Ascending aorta (tissue), 2 donors: ENCODE data around the gene CCDC106. TPM values are rescaled to one million over a fixed set of nuclear protein-coding genes. Genes with fewer than 3 reads are reported as not detected.

Experiments used
- DNase-seq, 2 donors: peaks; one replicate each; pipeline ENCODE4 v3.0.0-alpha.2; 2019; ENCODE audit warnings: low spot score in 2 of 2
- H3K27ac ChIP-seq, 2 donors: fragments of 200-600 bp; sonication (generic); one replicate each; pipeline ENCODE4 v1.5.1; 2016 to 2017; ENCODE audit warnings: mild to moderate bottlenecking in 1 of 2
- H3K27me3 ChIP-seq: fragments of 200-600 bp; sonication (generic); one replicate; pipeline ENCODE4 v1.5.1; 2017
- H3K36me3 ChIP-seq, 2 donors: fragments of 200-600 bp; sonication (generic); one replicate each; pipeline ENCODE4 v1.5.1; 2016
- H3K4me1 ChIP-seq, 2 donors: fragments of 200-600 bp; sonication (generic); one replicate each; pipeline ENCODE4 v1.5.1; 2016 to 2017; ENCODE audit warnings: mild to moderate bottlenecking in 1 of 2
- H3K4me3 ChIP-seq, 2 donors: fragments of 200-600 bp; sonication (generic); one replicate each; pipeline ENCODE4 v1.5.1; 2016 to 2017; ENCODE audit warnings: mild to moderate bottlenecking in 1 of 2
- H3K9me3 ChIP-seq, 2 donors: fragments of 200-600 bp; sonication (generic); one replicate each; pipeline ENCODE4 v1.5.1; 2016
- CTCF ChIP-seq, 3 experiments: fragments of 200-600 bp in 2 of 3; fragments of 450-650 bp in 1 of 3; sonication (generic) in 2 of 3; IDR thresholded peaks; one replicate each; pipeline ENCODE4 v1.5.1; 2016 to 2019; ENCODE audit warnings: antibody characterized with exemption in 3 of 3, mild to moderate bottlenecking in 1 of 3, moderate library complexity in 1 of 3
- intact Hi-C: fragments of 100-400 bp; cut with DNase I; formaldehyde crosslinking; loops from one replicate; pipeline ENCODE4 v1.15.1; 2023
- total RNA-seq: library from RNA; depleted of rRNA; stranded (reverse); fragments of >200 nt; gene quantifications from one replicate; pipeline ENCODE4 v1.1.0, GENCODE V29; 2016

CCDC106 gene
- total RNA-seq, 1 donor from 2014 or later = 27.6 TPM

- DNase-seq = no peak
- H3K27ac ChIP-seq = no peak overlapping the region
- H3K4me1 ChIP-seq = peaks cover 0 to 4% of the 10 kb centered on the region in 2 donors
- peaks cover 68 to 77% of the 10 kb centered on the region in 2 donors for H3K36me3 ChIP-seq
- no peaks in the 10 kb centered on the region for H3K9me3 ChIP-seq
- no peak overlapping the region for H3K4me3 ChIP-seq
- intact Hi-C loops = no loop called here
- no peak for TF ChIP-seq CTCF (IDR thresholded peaks at IDR 0.05)
- H3K27me3 ChIP-seq = no peaks in the 10 kb centered on the region
These were observed 21.6 kb downstream of the CCDC106 start for GRCh38 chr19:55669418-55670279.

GRCh38 chr19:55670280-55671053, 22.5 kb downstream of the CCDC106 start:
- no peak for TF ChIP-seq CTCF (IDR thresholded peaks at IDR 0.05)
- intact Hi-C loops = no loop called here
- Histone ChIP-seq H3K4me1 (peaks cover 0 to 5% of the 10 kb centered on the region in 2 donors), H3K4me3 (no peak overlapping the region), H3K27ac (no peak overlapping the region), H3K9me3 (no peaks in the 10 kb centered on the region), H3K36me3 (peaks cover 64 to 72% of the 10 kb centered on the region in 2 donors), H3K27me3 (no peaks in the 10 kb centered on the region)
- DNase-seq = peak in 1 of 2 donors; percentile 76

- DNase-seq = no peak
- Histone ChIP-seq H3K4me1 (peaks cover 0 to 9% of the 10 kb centered on the region in 2 donors), H3K4me3 (no peak overlapping the region), H3K27ac (no peak overlapping the region), H3K9me3 (no peaks in the 10 kb centered on the region), H3K36me3 (peaks cover 59 to 66% of the 10 kb centered on the region in 2 donors), H3K27me3 (no peaks in the 10 kb centered on the region)
- intact Hi-C loops = no loop called here
- no peak for TF ChIP-seq CTCF (IDR thresholded peaks at IDR 0.05)
These were observed 23.0 kb downstream of the CCDC106 start for GRCh38 chr19:55671054-55671378.

- H3K27me3 ChIP-seq = no peaks in the 10 kb centered on the region
- H3K36me3 ChIP-seq = peaks cover 45 to 56% of the 10 kb centered on the region in 2 donors
- intact Hi-C loops = no loop called here
- no peak for DNase-seq
- H3K4me3 ChIP-seq = no peak overlapping the region
- H3K27ac ChIP-seq = no peak overlapping the region
- TF ChIP-seq CTCF (IDR thresholded peaks at IDR 0.05) = no peak
- peaks cover 6 to 23% of the 10 kb centered on the region in 2 donors for H3K4me1 ChIP-seq
- H3K9me3 ChIP-seq = no peaks in the 10 kb centered on the region
These were observed 24.4 kb downstream of the CCDC106 start for GRCh38 chr19:55672418-55672817.

GRCh38 chr19:55673465-55673864, 25.5 kb downstream of the CCDC106 start:
- DNase-seq = no peak
- H3K27me3 ChIP-seq = no peaks in the 10 kb centered on the region
- no peaks in the 10 kb centered on the region for H3K9me3 ChIP-seq
- H3K4me1 ChIP-seq = peaks cover 6 to 27% of the 10 kb centered on the region in 2 donors
- H3K36me3 ChIP-seq = peaks cover 37 to 56% of the 10 kb centered on the region in 2 donors
- TF ChIP-seq CTCF (IDR thresholded peaks at IDR 0.05) = no peak
- no peak overlapping the region for H3K4me3 ChIP-seq
- intact Hi-C loops = no loop called here
- H3K27ac ChIP-seq = no peak overlapping the region
